ENCODE data around the gene PUS10.

- TF ChIP-seq CTCF (IDR thresholded peaks at IDR 0.05) (no peak), POLR2A (IDR thresholded peaks at IDR 0.05) (peak; percentile 6 to 18)
Measured at GRCh38 chr2:61017003-61017555, 976 bp downstream of the PUS10 start.

Measured in Peyer's patch (tissue), 4 donors.